Measurements from ENCODE around the gene CA5A.

GRCh38 chr16:87949071-87949744 lies 12.9 kb upstream of the CA5A start:
- no peak for TF ChIP-seq POLR2A (IDR thresholded peaks at IDR 0.05; ENCODE audit: low read depth)
- no peak for TF ChIP-seq POLR2AphosphoS5 (IDR thresholded peaks at IDR 0.05)

All from esophagus muscularis mucosa (tissue), 2 donors.